ENCODE results near the gene ZSCAN1.

Gene ZSCAN1

DNA sequence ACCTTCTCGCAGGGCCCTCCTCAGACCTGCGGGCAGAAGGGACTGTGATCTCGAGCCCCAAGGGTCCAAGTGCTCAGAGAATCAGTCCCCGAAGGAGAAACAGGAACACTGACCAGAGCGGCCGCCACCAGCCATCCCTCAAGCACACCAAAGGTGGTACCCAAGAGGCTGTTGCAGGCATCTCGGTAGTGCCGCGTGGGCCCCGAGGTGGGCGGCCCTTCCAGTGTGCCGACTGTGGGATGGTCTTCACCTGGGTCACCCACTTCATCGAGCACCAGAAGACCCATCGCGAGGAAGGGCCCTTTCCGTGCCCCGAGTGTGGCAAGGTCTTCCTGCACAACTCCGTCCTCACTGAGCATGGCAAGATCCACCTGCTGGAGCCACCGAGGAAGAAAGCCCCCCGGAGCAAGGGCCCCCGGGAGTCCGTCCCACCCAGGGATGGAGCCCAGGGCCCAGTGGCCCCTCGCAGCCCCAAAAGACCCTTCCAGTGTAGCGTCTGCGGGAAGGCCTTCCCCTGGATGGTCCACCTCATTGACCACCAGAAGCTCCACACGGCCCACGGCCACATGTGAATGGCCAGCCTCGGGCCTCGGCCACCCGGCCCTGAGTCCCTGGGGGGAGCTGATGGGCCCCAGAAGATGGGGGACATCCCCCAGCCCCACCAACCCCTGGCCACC is 19.8 kb downstream of the ZSCAN1 start:
- Histone ChIP-seq H3K4me3 (replicated peaks; ENCODE audit: low read depth, low read length) (no peak overlapping the region), H3K27me3 (replicated peaks; ENCODE audit: control insufficient read depth, insufficient read depth, low read length) (no peaks in the 10 kb centered on the region), H3K36me3 (ENCODE audit: control insufficient read depth, insufficient read depth, low read length) (no peaks in the 10 kb centered on the region)
- no peak for DNase-seq (ENCODE audit: extremely low read depth, insufficient read length)
- TF ChIP-seq, protein P1, sequence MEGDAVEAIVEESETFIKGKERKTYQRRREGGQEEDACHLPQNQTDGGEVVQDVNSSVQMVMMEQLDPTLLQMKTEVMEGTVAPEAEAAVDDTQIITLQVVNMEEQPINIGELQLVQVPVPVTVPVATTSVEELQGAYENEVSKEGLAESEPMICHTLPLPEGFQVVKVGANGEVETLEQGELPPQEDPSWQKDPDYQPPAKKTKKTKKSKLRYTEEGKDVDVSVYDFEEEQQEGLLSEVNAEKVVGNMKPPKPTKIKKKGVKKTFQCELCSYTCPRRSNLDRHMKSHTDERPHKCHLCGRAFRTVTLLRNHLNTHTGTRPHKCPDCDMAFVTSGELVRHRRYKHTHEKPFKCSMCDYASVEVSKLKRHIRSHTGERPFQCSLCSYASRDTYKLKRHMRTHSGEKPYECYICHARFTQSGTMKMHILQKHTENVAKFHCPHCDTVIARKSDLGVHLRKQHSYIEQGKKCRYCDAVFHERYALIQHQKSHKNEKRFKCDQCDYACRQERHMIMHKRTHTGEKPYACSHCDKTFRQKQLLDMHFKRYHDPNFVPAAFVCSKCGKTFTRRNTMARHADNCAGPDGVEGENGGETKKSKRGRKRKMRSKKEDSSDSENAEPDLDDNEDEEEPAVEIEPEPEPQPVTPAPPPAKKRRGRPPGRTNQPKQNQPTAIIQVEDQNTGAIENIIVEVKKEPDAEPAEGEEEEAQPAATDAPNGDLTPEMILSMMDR (IDR thresholded peaks at IDR 0.05; ENCODE audit: insufficient read depth, low read length, poor library complexity, severe bottlenecking) = no peak

DNA sequence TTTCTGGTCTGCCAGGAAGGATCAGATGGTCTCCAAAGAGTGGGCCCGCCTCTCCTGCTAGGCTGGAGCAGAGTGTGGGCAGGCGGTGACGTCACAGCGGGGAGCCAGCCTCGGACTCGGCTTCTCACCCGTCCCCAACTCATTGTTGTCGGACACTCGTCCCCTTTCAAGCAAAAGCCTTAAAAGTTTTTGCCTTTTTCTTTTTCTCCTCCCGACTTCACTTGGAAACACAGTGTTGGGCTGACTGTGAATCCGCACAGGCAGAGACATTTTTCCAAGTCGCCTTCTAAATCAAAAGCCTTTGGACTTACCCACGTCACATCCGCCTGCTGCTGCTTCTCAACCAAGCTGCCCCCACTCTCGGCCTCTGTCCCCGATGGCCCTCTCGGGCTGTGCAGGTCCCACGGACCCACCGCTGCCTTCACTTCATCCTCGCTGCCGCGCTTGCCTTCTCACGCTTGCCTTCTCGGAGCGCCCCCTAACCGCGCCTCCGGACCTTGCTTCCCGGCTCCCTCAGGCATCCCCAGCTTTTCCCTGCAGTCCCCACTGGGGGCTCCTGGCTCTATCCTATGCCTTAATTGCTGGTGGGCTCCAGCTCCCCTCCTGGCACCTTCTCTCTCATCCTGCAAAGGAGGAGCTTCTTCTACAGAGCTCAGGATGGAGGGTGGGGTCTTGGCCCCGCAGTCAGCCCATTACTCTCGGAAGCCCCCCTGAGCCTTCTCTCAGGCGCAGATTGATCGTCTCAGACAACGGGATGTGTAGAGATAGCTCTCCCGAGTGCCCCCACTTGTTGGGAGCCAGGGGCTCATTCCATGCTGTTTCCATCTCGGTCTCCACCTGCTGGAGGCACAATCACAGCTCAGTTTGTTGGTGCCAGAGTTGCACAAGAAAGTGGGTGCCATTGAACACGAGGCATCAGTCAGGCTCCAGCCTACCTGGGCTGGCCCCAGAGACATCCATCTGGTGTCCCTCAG is 21.4 kb downstream of the ZSCAN1 start:
- TF ChIP-seq, protein P1 (IDR thresholded peaks at IDR 0.05; ENCODE audit: insufficient read depth, low read length, poor library complexity, severe bottlenecking) = no peak
- H3K27me3 ChIP-seq (replicated peaks; ENCODE audit: control insufficient read depth, insufficient read depth, low read length) = no peaks in the 10 kb centered on the region
- no peaks in the 10 kb centered on the region for H3K36me3 ChIP-seq (ENCODE audit: control insufficient read depth, insufficient read depth, low read length)
- DNase-seq (ENCODE audit: extremely low read depth, insufficient read length) = no peak
- no peak overlapping the region for H3K4me3 ChIP-seq (replicated peaks; ENCODE audit: low read depth, low read length)

DNA sequence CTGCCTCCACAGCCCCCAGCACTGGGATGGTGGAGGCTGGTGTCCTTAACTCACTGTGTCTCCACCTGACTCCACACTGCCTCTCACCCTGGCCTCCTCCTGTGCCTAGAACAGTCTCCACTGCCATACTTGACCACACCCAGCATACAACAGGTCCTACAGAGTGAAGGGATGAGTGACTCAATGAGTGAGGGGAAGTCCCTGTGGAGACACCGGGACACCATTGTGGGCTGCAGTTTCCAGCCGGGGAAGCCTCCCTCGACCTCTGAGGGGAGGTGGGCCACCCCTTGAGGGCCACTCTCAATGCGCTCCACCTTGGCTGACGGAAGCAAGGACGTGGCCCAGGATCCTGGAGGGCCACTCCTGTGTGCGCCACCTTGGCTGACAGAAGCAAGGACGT is 22.4 kb downstream of the ZSCAN1 start:
- TF ChIP-seq, protein P1 (IDR thresholded peaks at IDR 0.05; ENCODE audit: insufficient read depth, low read length, poor library complexity, severe bottlenecking) = no peak
- no peak overlapping the region for H3K4me3 ChIP-seq (replicated peaks; ENCODE audit: low read depth, low read length)
- H3K36me3 ChIP-seq (ENCODE audit: control insufficient read depth, insufficient read depth, low read length) = no peaks in the 10 kb centered on the region
- H3K27me3 ChIP-seq (replicated peaks; ENCODE audit: control insufficient read depth, insufficient read depth, low read length) = no peaks in the 10 kb centered on the region
- DNase-seq (ENCODE audit: extremely low read depth, insufficient read length) = no peak

DNA sequence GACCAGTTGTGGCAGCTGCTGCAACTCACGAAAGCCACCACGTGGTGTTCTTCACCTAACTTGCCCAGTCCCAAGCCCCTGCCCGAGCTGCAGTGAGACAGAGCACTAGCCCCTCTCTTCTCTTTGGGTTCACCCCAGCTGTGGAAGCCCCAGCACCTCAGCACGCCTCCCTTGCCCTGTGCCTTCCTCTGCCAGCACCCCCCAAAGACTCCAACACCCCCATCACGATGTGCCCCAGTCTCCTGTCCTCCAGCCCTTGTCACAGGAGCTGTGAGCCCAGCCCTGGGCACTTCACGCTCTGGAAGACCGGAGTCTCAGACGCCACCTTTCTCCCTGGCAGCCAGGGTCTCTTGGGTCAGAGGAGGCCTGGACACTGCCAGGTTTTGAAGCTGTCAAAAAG is 23.0 kb downstream of the ZSCAN1 start:
- Histone ChIP-seq H3K4me3 (replicated peaks; ENCODE audit: low read depth, low read length) (no peak overlapping the region), H3K36me3 (ENCODE audit: control insufficient read depth, insufficient read depth, low read length) (no peaks in the 10 kb centered on the region), H3K27me3 (replicated peaks; ENCODE audit: control insufficient read depth, insufficient read depth, low read length) (no peaks in the 10 kb centered on the region)
- no peak for DNase-seq (ENCODE audit: extremely low read depth, insufficient read length)
- TF ChIP-seq, protein P1 (IDR thresholded peaks at IDR 0.05; ENCODE audit: insufficient read depth, low read length, poor library complexity, severe bottlenecking) = no peak

DNA sequence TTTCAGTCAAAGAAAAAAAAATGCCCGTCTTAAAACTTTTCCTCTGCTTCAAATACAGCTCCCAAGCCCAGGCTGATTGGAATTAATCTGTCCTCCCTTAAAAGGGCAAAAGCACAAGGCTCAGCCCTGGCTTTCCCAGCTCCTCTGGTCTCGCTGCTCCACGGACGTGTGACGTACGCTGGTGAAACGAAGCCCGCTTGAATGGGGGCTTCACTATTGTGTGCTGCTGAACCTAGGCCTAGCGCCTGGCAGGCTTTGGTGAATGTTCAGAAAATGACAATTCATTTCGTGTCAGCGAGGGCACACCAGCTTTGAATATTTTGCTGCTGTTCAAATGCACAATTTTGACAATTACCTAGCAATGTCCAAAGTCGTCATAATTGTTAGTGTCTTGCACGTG is 24.6 kb downstream of the ZSCAN1 start:
- TF ChIP-seq, protein P1 (IDR thresholded peaks at IDR 0.05; ENCODE audit: insufficient read depth, low read length, poor library complexity, severe bottlenecking) = no peak
- no peaks in the 10 kb centered on the region for H3K27me3 ChIP-seq (replicated peaks; ENCODE audit: control insufficient read depth, insufficient read depth, low read length)
- DNase-seq (ENCODE audit: extremely low read depth, insufficient read length) = no peak
- H3K4me3 ChIP-seq (replicated peaks; ENCODE audit: low read depth, low read length) = no peak overlapping the region
- no peaks in the 10 kb centered on the region for H3K36me3 ChIP-seq (ENCODE audit: control insufficient read depth, insufficient read depth, low read length)
